SK-N-SH (cell line): ENCODE results near the gene CAVIN4. TPM values are rescaled to one million over a fixed set of nuclear protein-coding genes. Genes with fewer than 3 reads are reported as not detected.

ENCODE experiments used
- CTCF ChIA-PET: fragments of 300-600, 350-600 bp; formaldehyde crosslinking; extraction: SDS; loops from one replicate; lab custom pipeline; 2021; lab: Yijun Ruan, JAX
- POLR2A ChIA-PET: fragments of 350-600 bp; sonication (Branson Sonifier 250); formaldehyde crosslinking; extraction: SDS; loops from one replicate; lab custom pipeline; 2020; ENCODE audit warnings: antibody characterized with exemption, inconsistent platforms; lab: Yijun Ruan, JAX
- DNase-seq: peaks from one replicate; pipeline ENCODE4 v3.0.0; 2012
- H2AFZ ChIP-seq: fragments of 200-600 bp; sonication (generic); 2 replicates; pipeline ENCODE4 v1.8.1; 2016; ENCODE audit warnings: antibody characterized with exemption, mild to moderate bottlenecking, low read depth
- H3F3A ChIP-seq: fragments of 200-600 bp; sonication (generic); replicated peaks from 2 replicates; pipeline ENCODE3; 2016; ENCODE audit warnings: antibody characterized with exemption, mild to moderate bottlenecking; ENCODE audit not compliant: insufficient read depth
- H3K27ac ChIP-seq, 2 experiments: fragments of 200-500 bp in 1 of 2; fragments of 200-600 bp in 1 of 2; sonication (Bioruptor generic) in 1 of 2; sonication (generic), shearing (Covaris generic) in 1 of 2; 2 replicates each; pipeline versions ENCODE4 v1.5.1 to v1.6.1; 2014 to 2016; ENCODE audit warnings: low read depth in 2 of 2, inconsistent platforms in 1 of 2, low read length in 1 of 2, mild to moderate bottlenecking in 1 of 2, mixed read lengths in 1 of 2
- H3K27me3 ChIP-seq: fragments of 200-600 bp; sonication (generic), shearing (Covaris generic); 2 replicates; pipeline ENCODE4 v1.6.1; 2016; ENCODE audit warnings: mixed run types; ENCODE audit not compliant: insufficient read depth
- H3K36me3 ChIP-seq, 2 experiments: fragments of 200-500 bp in 1 of 2; fragments of 200-600 bp in 1 of 2; sonication (Bioruptor generic) in 1 of 2; sonication (generic) in 1 of 2; replicated peaks in 1 of 2; 2 replicates each; pipeline versions ENCODE3 to v1.5.1; 2014 to 2016; ENCODE audit warnings: low read length in 1 of 2, mild to moderate bottlenecking in 1 of 2; ENCODE audit not compliant: insufficient read depth in 2 of 2, control insufficient read depth in 1 of 2
- H3K4me1 ChIP-seq, 2 experiments: fragments of 200-500 bp in 1 of 2; fragments of 200-600 bp in 1 of 2; sonication (Bioruptor generic) in 1 of 2; sonication (generic), shearing (Covaris generic) in 1 of 2; 2 replicates each; pipeline versions ENCODE4 v1.5.1 to v1.6.1; 2014 to 2016; ENCODE audit warnings: low read depth in 1 of 2, low read length in 1 of 2, mixed run types in 1 of 2; ENCODE audit not compliant: insufficient read depth in 2 of 2, control insufficient read depth in 1 of 2
- H3K4me2 ChIP-seq: fragments of 200-600 bp; sonication (generic), shearing (Covaris generic); 2 replicates; pipeline ENCODE4 v1.6.1; 2017; ENCODE audit warnings: mixed run types
- H3K4me3 ChIP-seq, 2 experiments: fragments of 200-500 bp in 1 of 2; fragments of 200-600 bp in 1 of 2; sonication (Bioruptor generic) in 1 of 2; sonication (generic), shearing (Covaris generic) in 1 of 2; 2 replicates each; pipeline versions ENCODE4 v1.5.1 to v1.8.1; 2014 to 2016; ENCODE audit warnings: low read depth in 2 of 2, inconsistent platforms in 1 of 2, low read length in 1 of 2, mild to moderate bottlenecking in 1 of 2, mixed read lengths in 1 of 2, moderate library complexity in 1 of 2
- H3K79me2 ChIP-seq: fragments of 200-600 bp; sonication (generic); 2 replicates; pipeline ENCODE4 v1.8.1; 2017; ENCODE audit warnings: mild to moderate bottlenecking; ENCODE audit not compliant: insufficient read depth
- H3K9ac ChIP-seq: fragments of 200-600 bp; sonication (generic); 2 replicates; pipeline ENCODE4 v1.6.1; 2017; ENCODE audit warnings: mixed run types
- H3K9me2 ChIP-seq: fragments of 200-600 bp; sonication (generic); 2 replicates; pipeline ENCODE4 v1.6.1; 2017; ENCODE audit warnings: mixed run types
- H3K9me3 ChIP-seq: fragments of 200-600 bp; sonication (generic); 2 replicates; pipeline ENCODE4 v1.6.1; 2017; ENCODE audit warnings: mixed run types, mild to moderate bottlenecking, moderate library complexity
- H4K20me1 ChIP-seq: fragments of 200-600 bp; sonication (generic); 2 replicates; pipeline ENCODE4 v1.6.1; 2017; ENCODE audit warnings: mild to moderate bottlenecking, mixed run types; ENCODE audit not compliant: insufficient read depth
- CHD2 ChIP-seq: fragments of 150-350 bp; IDR thresholded peaks from 2 replicates; pipeline ENCODE4 v1.6.1; 2018; ENCODE audit warnings: low read length; ENCODE audit not compliant: partially characterized antibody
- GATA2 ChIP-seq: sonication (generic); formaldehyde crosslinking; IDR thresholded peaks from 2 replicates; pipeline ENCODE4 v1.5.0; 2020; ENCODE audit warnings: mild to moderate bottlenecking, missing genetic modification reagents
- MEF2A ChIP-seq: IDR thresholded peaks from 2 replicates; pipeline ENCODE4 v1.4.0; 2012; ENCODE audit warnings: low read depth, borderline replicate concordance
- NFIC ChIP-seq: IDR thresholded peaks from 2 replicates; pipeline ENCODE4 v1.4.0; 2012; ENCODE audit warnings: borderline replicate concordance
- NRF1 ChIP-seq: IDR thresholded peaks from 2 replicates; pipeline ENCODE4 v1.6.1; 2012; ENCODE audit warnings: low read depth, mild to moderate bottlenecking, low read length
- POLR2AphosphoS5 ChIP-seq: IDR thresholded peaks from 2 replicates; pipeline ENCODE4 v1.6.1; 2012; ENCODE audit warnings: low read depth, low read length
- RAD21 ChIP-seq: IDR thresholded peaks from 2 replicates; pipeline ENCODE4 v1.6.1; 2012; ENCODE audit warnings: mild to moderate bottlenecking, low read length
- RCOR1 ChIP-seq: fragments of 150-350 bp; IDR thresholded peaks from 2 replicates; pipeline ENCODE4 v1.6.1; 2017; ENCODE audit warnings: antibody characterized with exemption, low read length
- TCF12 ChIP-seq: IDR thresholded peaks from 2 replicates; pipeline ENCODE4 v1.4.0; 2012
- YY1 ChIP-seq: IDR thresholded peaks from 2 replicates; pipeline ENCODE4 v1.4.0; 2012; ENCODE audit warnings: low read depth, mild to moderate bottlenecking
- WGBS: methylation state at CpG from one replicate; pipeline ENCODE4 v1.1.6; 2017; ENCODE audit warnings: low lambda C conversion rate; 5-methylcytosine and 5-hydroxymethylcytosine counted together
- polyA plus RNA-seq, 3 experiments: library from polyadenylated mRNA; depleted of rRNA; stranded (reverse); fragments of >200 nt; gene quantifications; 2 replicates each; pipeline ENCODE4 v1.2.3, GENCODE V29; 2012
- TF ChIP-seq, protein P1 (sequence below): IDR thresholded peaks from 2 replicates; pipeline ENCODE4 v1.6.1; 2012; ENCODE audit warnings: mild to moderate bottlenecking, low read depth, low read length, moderate library complexity
- TF ChIP-seq, protein P2 (sequence below): IDR thresholded peaks from 2 replicates; pipeline ENCODE4 v1.4.0; 2012; ENCODE audit warnings: low read depth, borderline replicate concordance
- TF ChIP-seq, protein P3 (sequence below): fragments of 200-600 bp; sonication (generic); IDR thresholded peaks from 2 replicates; pipeline ENCODE4 v1.6.1; 2017; ENCODE audit warnings: antibody characterized with exemption, mild to moderate bottlenecking, moderate library complexity
- TF ChIP-seq, protein P4 (sequence below): IDR thresholded peaks from 2 replicates; pipeline ENCODE4; 2012
- TF ChIP-seq, protein P5 (sequence below): IDR thresholded peaks from 2 replicates; pipeline ENCODE4 v1.4.0; 2012; ENCODE audit warnings: low read depth

CAVIN4 gene
- polyA plus RNA-seq, 1 of the 3 experiments (the other 2 are of a cell fraction), result 0.54 TPM

DNA sequence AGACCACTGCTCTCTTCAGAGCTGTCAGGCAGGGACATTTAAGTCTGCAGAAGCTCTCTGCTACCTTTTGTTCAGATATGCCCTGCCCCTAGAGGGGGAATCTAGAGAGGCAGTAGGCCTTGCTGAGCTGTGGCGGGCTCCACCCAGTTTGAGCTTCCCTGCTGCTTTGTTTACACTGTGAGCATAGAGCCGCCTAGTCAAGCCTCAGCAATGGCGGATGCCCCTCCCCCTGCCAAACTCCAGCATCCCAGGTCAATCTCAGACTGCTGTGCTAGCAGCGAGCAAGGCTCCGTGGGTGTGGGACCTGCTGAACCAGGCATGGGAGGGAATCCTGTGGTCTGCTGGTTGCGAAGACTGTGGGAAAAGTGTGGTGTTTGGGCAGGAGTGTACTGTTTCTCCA lies 59.9 kb downstream of the CAVIN4 start:
- Histone ChIP-seq H3K27me3 (no peaks in the 10 kb centered on the region), H3K9me3 (no peaks in the 10 kb centered on the region), H3K4me2 (no peak overlapping the region), H3F3A (no peaks in the 10 kb centered on the region), H3K27ac (no peak overlapping the region), H3K9me2 (no peaks in the 10 kb centered on the region), H3K79me2 (no peaks in the 10 kb centered on the region), H3K36me3 (no peaks in the 10 kb centered on the region), H3K4me1 (no peaks in the 10 kb centered on the region), H4K20me1 (no peaks in the 10 kb centered on the region), H2AFZ (no peak overlapping the region), H3K9ac (no peak overlapping the region), H3K4me3 (no peak overlapping the region)
- DNase-seq, result no peak
- 43% methylated on average over 3 of the region's 6 CpGs for WGBS
- TF ChIP-seq NRF1 (no peak), RCOR1 (no peak), CHD2 (no peak), NFIC (no peak), YY1 (no peak), MEF2A (no peak), POLR2AphosphoS5 (no peak), TCF12 (no peak), GATA2 (CRISPR knock-in tag) (no peak), RAD21 (no peak)
- TF ChIP-seq, protein P1, sequence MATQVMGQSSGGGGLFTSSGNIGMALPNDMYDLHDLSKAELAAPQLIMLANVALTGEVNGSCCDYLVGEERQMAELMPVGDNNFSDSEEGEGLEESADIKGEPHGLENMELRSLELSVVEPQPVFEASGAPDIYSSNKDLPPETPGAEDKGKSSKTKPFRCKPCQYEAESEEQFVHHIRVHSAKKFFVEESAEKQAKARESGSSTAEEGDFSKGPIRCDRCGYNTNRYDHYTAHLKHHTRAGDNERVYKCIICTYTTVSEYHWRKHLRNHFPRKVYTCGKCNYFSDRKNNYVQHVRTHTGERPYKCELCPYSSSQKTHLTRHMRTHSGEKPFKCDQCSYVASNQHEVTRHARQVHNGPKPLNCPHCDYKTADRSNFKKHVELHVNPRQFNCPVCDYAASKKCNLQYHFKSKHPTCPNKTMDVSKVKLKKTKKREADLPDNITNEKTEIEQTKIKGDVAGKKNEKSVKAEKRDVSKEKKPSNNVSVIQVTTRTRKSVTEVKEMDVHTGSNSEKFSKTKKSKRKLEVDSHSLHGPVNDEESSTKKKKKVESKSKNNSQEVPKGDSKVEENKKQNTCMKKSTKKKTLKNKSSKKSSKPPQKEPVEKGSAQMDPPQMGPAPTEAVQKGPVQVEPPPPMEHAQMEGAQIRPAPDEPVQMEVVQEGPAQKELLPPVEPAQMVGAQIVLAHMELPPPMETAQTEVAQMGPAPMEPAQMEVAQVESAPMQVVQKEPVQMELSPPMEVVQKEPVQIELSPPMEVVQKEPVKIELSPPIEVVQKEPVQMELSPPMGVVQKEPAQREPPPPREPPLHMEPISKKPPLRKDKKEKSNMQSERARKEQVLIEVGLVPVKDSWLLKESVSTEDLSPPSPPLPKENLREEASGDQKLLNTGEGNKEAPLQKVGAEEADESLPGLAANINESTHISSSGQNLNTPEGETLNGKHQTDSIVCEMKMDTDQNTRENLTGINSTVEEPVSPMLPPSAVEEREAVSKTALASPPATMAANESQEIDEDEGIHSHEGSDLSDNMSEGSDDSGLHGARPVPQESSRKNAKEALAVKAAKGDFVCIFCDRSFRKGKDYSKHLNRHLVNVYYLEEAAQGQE, result no peak
- TF ChIP-seq, protein P2, sequence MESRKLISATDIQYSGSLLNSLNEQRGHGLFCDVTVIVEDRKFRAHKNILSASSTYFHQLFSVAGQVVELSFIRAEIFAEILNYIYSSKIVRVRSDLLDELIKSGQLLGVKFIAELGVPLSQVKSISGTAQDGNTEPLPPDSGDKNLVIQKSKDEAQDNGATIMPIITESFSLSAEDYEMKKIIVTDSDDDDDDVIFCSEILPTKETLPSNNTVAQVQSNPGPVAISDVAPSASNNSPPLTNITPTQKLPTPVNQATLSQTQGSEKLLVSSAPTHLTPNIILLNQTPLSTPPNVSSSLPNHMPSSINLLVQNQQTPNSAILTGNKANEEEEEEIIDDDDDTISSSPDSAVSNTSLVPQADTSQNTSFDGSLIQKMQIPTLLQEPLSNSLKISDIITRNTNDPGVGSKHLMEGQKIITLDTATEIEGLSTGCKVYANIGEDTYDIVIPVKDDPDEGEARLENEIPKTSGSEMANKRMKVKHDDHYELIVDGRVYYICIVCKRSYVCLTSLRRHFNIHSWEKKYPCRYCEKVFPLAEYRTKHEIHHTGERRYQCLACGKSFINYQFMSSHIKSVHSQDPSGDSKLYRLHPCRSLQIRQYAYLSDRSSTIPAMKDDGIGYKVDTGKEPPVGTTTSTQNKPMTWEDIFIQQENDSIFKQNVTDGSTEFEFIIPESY, result no peak
- TF ChIP-seq, protein P3, sequence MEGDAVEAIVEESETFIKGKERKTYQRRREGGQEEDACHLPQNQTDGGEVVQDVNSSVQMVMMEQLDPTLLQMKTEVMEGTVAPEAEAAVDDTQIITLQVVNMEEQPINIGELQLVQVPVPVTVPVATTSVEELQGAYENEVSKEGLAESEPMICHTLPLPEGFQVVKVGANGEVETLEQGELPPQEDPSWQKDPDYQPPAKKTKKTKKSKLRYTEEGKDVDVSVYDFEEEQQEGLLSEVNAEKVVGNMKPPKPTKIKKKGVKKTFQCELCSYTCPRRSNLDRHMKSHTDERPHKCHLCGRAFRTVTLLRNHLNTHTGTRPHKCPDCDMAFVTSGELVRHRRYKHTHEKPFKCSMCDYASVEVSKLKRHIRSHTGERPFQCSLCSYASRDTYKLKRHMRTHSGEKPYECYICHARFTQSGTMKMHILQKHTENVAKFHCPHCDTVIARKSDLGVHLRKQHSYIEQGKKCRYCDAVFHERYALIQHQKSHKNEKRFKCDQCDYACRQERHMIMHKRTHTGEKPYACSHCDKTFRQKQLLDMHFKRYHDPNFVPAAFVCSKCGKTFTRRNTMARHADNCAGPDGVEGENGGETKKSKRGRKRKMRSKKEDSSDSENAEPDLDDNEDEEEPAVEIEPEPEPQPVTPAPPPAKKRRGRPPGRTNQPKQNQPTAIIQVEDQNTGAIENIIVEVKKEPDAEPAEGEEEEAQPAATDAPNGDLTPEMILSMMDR, result no peak
- TF ChIP-seq, protein P4, sequence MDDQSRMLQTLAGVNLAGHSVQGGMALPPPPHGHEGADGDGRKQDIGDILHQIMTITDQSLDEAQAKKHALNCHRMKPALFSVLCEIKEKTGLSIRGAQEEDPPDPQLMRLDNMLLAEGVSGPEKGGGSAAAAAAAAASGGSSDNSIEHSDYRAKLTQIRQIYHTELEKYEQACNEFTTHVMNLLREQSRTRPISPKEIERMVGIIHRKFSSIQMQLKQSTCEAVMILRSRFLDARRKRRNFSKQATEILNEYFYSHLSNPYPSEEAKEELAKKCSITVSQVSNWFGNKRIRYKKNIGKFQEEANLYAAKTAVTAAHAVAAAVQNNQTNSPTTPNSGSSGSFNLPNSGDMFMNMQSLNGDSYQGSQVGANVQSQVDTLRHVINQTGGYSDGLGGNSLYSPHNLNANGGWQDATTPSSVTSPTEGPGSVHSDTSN, result no peak
- TF ChIP-seq, protein P5, sequence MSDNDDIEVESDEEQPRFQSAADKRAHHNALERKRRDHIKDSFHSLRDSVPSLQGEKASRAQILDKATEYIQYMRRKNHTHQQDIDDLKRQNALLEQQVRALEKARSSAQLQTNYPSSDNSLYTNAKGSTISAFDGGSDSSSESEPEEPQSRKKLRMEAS, result no peak
- POLR2A ChIA-PET, result no interaction called here
- CTCF ChIA-PET, result interaction anchor here (1.0 kb wide), 1 partner anchor 36 kb away, joined by 4 read pairs; no protein-coding TSS in a partner anchor

Other genes with a start within 250 kb of the CAVIN4 start
- 12.7 and 16.7 TPM in 2 replicates for gene TEX10, start 225.1 kb upstream of the CAVIN4 start, polyA plus RNA-seq (2012; rRNA removed)
- gene MSANTD3, start 150.9 kb upstream of the CAVIN4 start, polyA plus RNA-seq (2012; rRNA removed), result 42.3 and 48.3 TPM in 2 replicates
- gene TMEFF1, start 104.9 kb upstream of the CAVIN4 start, polyA plus RNA-seq (2012; rRNA removed), result 2.1 and 2.5 TPM in 2 replicates